Activated CD4-positive, alpha-beta T cell treated with anti-CD3 and anti-CD28 coated beads for 36 hours (primary cell): ENCODE results near the gene FAM149A. TPM values are rescaled to one million over a fixed set of nuclear protein-coding genes. Genes with fewer than 3 reads are reported as not detected.
A peak's percentile ranks its signal among the peaks of the same experiment; 100 is the strongest.

ENCODE experiments used
- ATAC-seq: fragments of 200-7000 bp; cut with Tn5 transposase; one replicate; pipeline ENCODE4 v1.10.0; 2021; ENCODE audit warnings: mild to moderate bottlenecking, moderate library complexity
- CTCF ChIA-PET: fragments of 350-600 bp; sonication (Branson Sonifier 250); formaldehyde crosslinking; loops from one replicate; lab custom pipeline; 2021; ENCODE audit warnings: antibody characterized with exemption; lab: Charles Lee
- POLR2A ChIA-PET: fragments of 350-600 bp; sonication (Branson Sonifier 250); formaldehyde crosslinking; loops from one replicate; lab custom pipeline; 2021; ENCODE audit warnings: antibody characterized with exemption, inconsistent platforms; lab: Charles Lee
- DNase-seq: peaks from one replicate; pipeline ENCODE4 v3.0.0-alpha.2; 2020
- H3K27ac Mint-ChIP-seq: one replicate; pipeline ENCODE4 v1.8.0; 2021; ENCODE audit warnings: mixed read lengths
- H3K27me3 Mint-ChIP-seq: one replicate; pipeline ENCODE4 v1.8.0; 2021; ENCODE audit warnings: mixed read lengths
- H3K36me3 Mint-ChIP-seq: one replicate; pipeline ENCODE4 v1.8.0; 2021; ENCODE audit warnings: low read depth, mixed read lengths
- H3K4me1 Mint-ChIP-seq: one replicate; pipeline ENCODE4 v1.8.0; 2021; ENCODE audit warnings: mixed read lengths
- H3K4me3 Mint-ChIP-seq: one replicate; pipeline ENCODE4 v1.8.0; 2021; ENCODE audit warnings: mild to moderate bottlenecking, moderate library complexity, mixed read lengths
- H3K9me3 Mint-ChIP-seq: one replicate; pipeline ENCODE4 v1.8.0; 2021; ENCODE audit warnings: low read depth, mixed read lengths
- intact Hi-C, 2 experiments: fragments of 100-400 bp; cut with DNase I in 1 of 2; cut with micrococcal nuclease in 1 of 2; formaldehyde crosslinking; loops; one replicate each; pipeline versions ENCODE4 v1.14.2 to v1.15.1; 2022 to 2024; cut with DNase I, micrococcal nuclease
- total RNA-seq, 2 experiments: library from RNA; stranded (reverse); gene quantifications; one replicate each; pipeline ENCODE4 v1.2.3, GENCODE V29; 2021

FAM149A gene
- total RNA-seq, 2 experiments from 2014 or later, result 0.44 to 0.59 TPM

GRCh38 chr4:186204103-186204559 lies 99.6 kb downstream of the FAM149A start:
- Mint-ChIP-seq H3K27me3 (no peaks in the 10 kb centered on the region), H3K27ac (peak overlapping the region; percentile 74), H3K4me1 (peaks cover 11% of the 10 kb centered on the region), H3K4me3 (peak overlapping the region; percentile 53), H3K9me3 (peaks cover 3% of the 10 kb centered on the region), H3K36me3 (peaks cover 13% of the 10 kb centered on the region)
- ChIA-PET POLR2A (interaction anchor here (0.7 to 0.9 kb wide), 2 partner anchors 11 to 13 kb away, joined by 3 to 4 read pairs; partner anchors contain the start of gene CYP4V2), CTCF (interaction anchor here (0.6 to 2.0 kb wide), 2 partner anchors 12 to 86 kb away, joined by 3 to 10 read pairs; partner anchors contain the start of gene CYP4V2)
- DNase-seq, result peak; percentile 67
- ATAC-seq, result peak; percentile 72
- intact Hi-C loops, result loop anchor here in 1 of 2 experiments (5.0 kb wide), 1 partner anchor 137 kb away; the partner anchor contains the start of gene TLR3

- ChIA-PET POLR2A (interaction anchor here (0.6 kb wide), 1 partner anchor 30 kb away, joined by 3 read pairs; no protein-coding TSS in a partner anchor), CTCF (interaction anchor here (2.0 kb wide), 1 partner anchor 13 kb away, joined by 10 read pairs; the partner anchor contains the start of gene CYP4V2)
- peak overlapping the region; percentile 53 for H3K4me3 Mint-ChIP-seq
Measured at GRCh38 chr4:186204686-186205085, 100.2 kb downstream of the FAM149A start.

GRCh38 chr4:186205156-186205555 lies 100.7 kb downstream of the FAM149A start:
- DNase-seq (no peak), ATAC-seq (no peak)
- Mint-ChIP-seq H3K27ac (no peak overlapping the region), H3K27me3 (no peaks in the 10 kb centered on the region), H3K4me3 (no peak overlapping the region), H3K9me3 (peaks cover 5% of the 10 kb centered on the region), H3K36me3 (peaks cover 24% of the 10 kb centered on the region), H3K4me1 (peaks cover 11% of the 10 kb centered on the region)
- ChIA-PET CTCF (no interaction called here), POLR2A (interaction anchor here (0.6 kb wide), 1 partner anchor 30 kb away, joined by 3 read pairs; no protein-coding TSS in a partner anchor)
- intact Hi-C loops, result no loop called here

More at GRCh38 chr4:186204686-186205085, 100.2 kb downstream of the FAM149A start:
- H3K9me3 Mint-ChIP-seq, result peaks cover 5% of the 10 kb centered on the region
- H3K4me1 Mint-ChIP-seq, result peaks cover 11% of the 10 kb centered on the region
- DNase-seq (no peak), ATAC-seq (no peak)
- intact Hi-C loops, result loop anchor here in 1 of 2 experiments (5.0 kb wide), 1 partner anchor 137 kb away; the partner anchor contains the start of gene TLR3
- H3K36me3 Mint-ChIP-seq, result peaks cover 19% of the 10 kb centered on the region
- H3K27ac Mint-ChIP-seq, result peak overlapping the region; percentile 59
- H3K27me3 Mint-ChIP-seq, result no peaks in the 10 kb centered on the region

- intact Hi-C loops, result no loop called here
- Mint-ChIP-seq H3K4me3 (no peak overlapping the region), H3K27me3 (peaks cover 2% of the 10 kb centered on the region), H3K4me1 (no peaks in the 10 kb centered on the region), H3K36me3 (peaks cover 7% of the 10 kb centered on the region), H3K27ac (no peak overlapping the region), H3K9me3 (no peaks in the 10 kb centered on the region)
- DNase-seq (no peak), ATAC-seq (no peak)
- CTCF ChIA-PET, result interaction anchor here (0.7 kb wide), 1 partner anchor 1542 kb away, joined by 3 read pairs; no protein-coding TSS in a partner anchor
- POLR2A ChIA-PET, result no interaction called here
Measured at GRCh38 chr4:186216465-186217024, 112.0 kb downstream of the FAM149A start.

GRCh38 chr4:186217733-186218293 lies 113.3 kb downstream of the FAM149A start:
- H3K9me3 Mint-ChIP-seq, result no peaks in the 10 kb centered on the region
- no peak overlapping the region for H3K27ac Mint-ChIP-seq
- H3K4me1 Mint-ChIP-seq, result no peaks in the 10 kb centered on the region
- no peak overlapping the region for H3K4me3 Mint-ChIP-seq
- intact Hi-C loops, result no loop called here
- ChIA-PET CTCF (no interaction called here), POLR2A (no interaction called here)
- ATAC-seq (no peak), DNase-seq (no peak)
- peaks cover 2% of the 10 kb centered on the region for H3K27me3 Mint-ChIP-seq
- H3K36me3 Mint-ChIP-seq, result peaks cover 3% of the 10 kb centered on the region

- H3K9me3 Mint-ChIP-seq, result peaks cover 17% of the 10 kb centered on the region
- ATAC-seq (no peak), DNase-seq (no peak)
- POLR2A ChIA-PET, result no interaction called here
- peaks cover 2% of the 10 kb centered on the region for H3K27me3 Mint-ChIP-seq
- CTCF ChIA-PET, result no interaction called here
- H3K36me3 Mint-ChIP-seq, result peaks cover 26% of the 10 kb centered on the region
- intact Hi-C loops, result no loop called here
- no peaks in the 10 kb centered on the region for H3K4me1 Mint-ChIP-seq
- H3K27ac Mint-ChIP-seq, result no peak overlapping the region
- no peak overlapping the region for H3K4me3 Mint-ChIP-seq
Measured at GRCh38 chr4:186221624-186222023, 117.1 kb downstream of the FAM149A start.

Other genes starting within 250 kb of the FAM149A start
- not detected for gene TLR3, start 35.5 kb upstream of the FAM149A start, total RNA-seq
- 1 to 10 TPM; 4.1 to 4.5 TPM for gene CYP4V2, start 86.9 kb downstream of the FAM149A start, total RNA-seq
- gene KLKB1, start 122.8 kb downstream of the FAM149A start, total RNA-seq, result not detected
- not detected for gene F11, start 161.5 kb downstream of the FAM149A start, total RNA-seq